DOHH2 (cell line): ENCODE results near the gene ETV6.

Source experiments
- H3F3A ChIP-seq: fragments of 200-600 bp; sonication (generic), shearing (Covaris generic); 2 replicates; pipeline ENCODE4 v1.6.0; 2016; ENCODE audit warnings: antibody characterized with exemption, mild to moderate bottlenecking; ENCODE audit not compliant: control insufficient read depth, insufficient read depth
- H3K27ac ChIP-seq: fragments of 200-600 bp; sonication (generic); 2 replicates; pipeline ENCODE4 v1.5.1; 2014; ENCODE audit warnings: low read depth, mild to moderate bottlenecking, low read length, moderate library complexity
- H3K27me3 ChIP-seq: fragments of 200-600 bp; sonication (generic); 2 replicates; pipeline ENCODE4 v1.6.1; 2014; ENCODE audit warnings: mild to moderate bottlenecking, low read length, mixed read lengths; ENCODE audit not compliant: control insufficient read depth
- H3K36me3 ChIP-seq: fragments of 200-600 bp; sonication (generic); 2 replicates; pipeline ENCODE4 v1.6.1; 2014; ENCODE audit warnings: mild to moderate bottlenecking, low read length, moderate library complexity, mixed read lengths; ENCODE audit not compliant: control insufficient read depth
- H3K4me1 ChIP-seq: fragments of 200-600 bp; sonication (generic); 2 replicates; pipeline ENCODE4 v1.6.1; 2014; ENCODE audit warnings: mild to moderate bottlenecking, low read length, mixed read lengths; ENCODE audit not compliant: control insufficient read depth
- H3K4me2 ChIP-seq: fragments of 200-600 bp; sonication (generic); 2 replicates; pipeline ENCODE4 v1.6.0; 2014; ENCODE audit warnings: mild to moderate bottlenecking, low read length, moderate library complexity
- H3K4me3 ChIP-seq: fragments of 200-600 bp; sonication (generic); 2 replicates; pipeline ENCODE4 v1.5.1; 2014; ENCODE audit warnings: mild to moderate bottlenecking, low read length, mixed read lengths
- H3K79me2 ChIP-seq: fragments of 200-600 bp; sonication (generic); 2 replicates; pipeline ENCODE4 v1.6.1; 2014; ENCODE audit warnings: mild to moderate bottlenecking, low read length, mixed read lengths; ENCODE audit not compliant: control insufficient read depth
- H3K9me2 ChIP-seq: fragments of 200-600 bp; sonication (generic); replicated peaks from 2 replicates; pipeline ENCODE4 v1.6.1; 2014; ENCODE audit warnings: mild to moderate bottlenecking, low read length, mixed read lengths; ENCODE audit not compliant: control insufficient read depth
- H3K9me3 ChIP-seq: fragments of 200-600 bp; sonication (generic); 2 replicates; pipeline ENCODE4 v1.6.1; 2014; ENCODE audit warnings: antibody characterized with exemption, low read length, mixed read lengths; ENCODE audit not compliant: control insufficient read depth, insufficient read depth
- H4K20me1 ChIP-seq: fragments of 200-600 bp; sonication (generic); 2 replicates; pipeline ENCODE4 v1.6.0; 2014; ENCODE audit warnings: low read depth, mild to moderate bottlenecking, antibody characterized with exemption, low read length, moderate library complexity; ENCODE audit not compliant: control insufficient read depth, insufficient read depth
- EZH2phosphoT487 ChIP-seq: fragments of 200-600 bp; sonication (generic); IDR thresholded peaks from 2 replicates; pipeline ENCODE4 v1.6.1; 2017; ENCODE audit warnings: borderline replicate concordance, mild to moderate bottlenecking, antibody characterized with exemption, low read length, moderate library complexity, mixed read lengths
- TF ChIP-seq, protein P1 (sequence below): fragments of 200-600 bp; sonication (generic); IDR thresholded peaks from one replicate; pipeline ENCODE4 v1.5.1; 2014; ENCODE audit warnings: antibody characterized with exemption, mild to moderate bottlenecking, low read depth, low read length; ENCODE audit not compliant: poor library complexity, severe bottlenecking

Gene ETV6

DNA sequence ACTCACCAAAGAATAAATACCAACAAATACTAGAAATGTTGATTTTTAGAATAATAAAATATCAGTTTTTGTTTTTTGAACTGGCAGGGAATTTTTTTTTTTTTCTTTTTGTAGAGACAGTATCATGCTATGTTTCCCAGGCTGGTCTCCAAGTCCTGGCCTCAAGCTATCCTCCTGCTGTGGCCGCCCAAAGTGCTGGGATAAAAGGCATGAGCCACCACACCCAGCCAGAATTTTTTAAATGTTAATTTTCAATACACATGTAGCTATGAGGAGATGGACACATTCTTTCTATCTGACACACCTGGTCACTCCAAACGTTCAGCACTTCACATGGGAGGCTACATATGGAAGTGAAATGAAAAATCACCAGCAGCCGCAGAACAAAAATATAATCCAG lies 126.8 kb downstream of the ETV6 start:
- H3K9me3 ChIP-seq, result no peaks in the 10 kb centered on the region
- H3F3A ChIP-seq, result no peaks in the 10 kb centered on the region
- H3K9me2 ChIP-seq, result no peaks in the 10 kb centered on the region
- H3K4me2 ChIP-seq, result no peak overlapping the region
- H3K27ac ChIP-seq, result no peak overlapping the region
- TF ChIP-seq, protein P1, sequence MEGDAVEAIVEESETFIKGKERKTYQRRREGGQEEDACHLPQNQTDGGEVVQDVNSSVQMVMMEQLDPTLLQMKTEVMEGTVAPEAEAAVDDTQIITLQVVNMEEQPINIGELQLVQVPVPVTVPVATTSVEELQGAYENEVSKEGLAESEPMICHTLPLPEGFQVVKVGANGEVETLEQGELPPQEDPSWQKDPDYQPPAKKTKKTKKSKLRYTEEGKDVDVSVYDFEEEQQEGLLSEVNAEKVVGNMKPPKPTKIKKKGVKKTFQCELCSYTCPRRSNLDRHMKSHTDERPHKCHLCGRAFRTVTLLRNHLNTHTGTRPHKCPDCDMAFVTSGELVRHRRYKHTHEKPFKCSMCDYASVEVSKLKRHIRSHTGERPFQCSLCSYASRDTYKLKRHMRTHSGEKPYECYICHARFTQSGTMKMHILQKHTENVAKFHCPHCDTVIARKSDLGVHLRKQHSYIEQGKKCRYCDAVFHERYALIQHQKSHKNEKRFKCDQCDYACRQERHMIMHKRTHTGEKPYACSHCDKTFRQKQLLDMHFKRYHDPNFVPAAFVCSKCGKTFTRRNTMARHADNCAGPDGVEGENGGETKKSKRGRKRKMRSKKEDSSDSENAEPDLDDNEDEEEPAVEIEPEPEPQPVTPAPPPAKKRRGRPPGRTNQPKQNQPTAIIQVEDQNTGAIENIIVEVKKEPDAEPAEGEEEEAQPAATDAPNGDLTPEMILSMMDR, result no peak
- H3K36me3 ChIP-seq, result no peaks in the 10 kb centered on the region
- no peak overlapping the region for H3K4me3 ChIP-seq
- no peaks in the 10 kb centered on the region for H3K79me2 ChIP-seq
- no peaks in the 10 kb centered on the region for H3K27me3 ChIP-seq
- H4K20me1 ChIP-seq, result no peaks in the 10 kb centered on the region
- peaks cover 25% of the 10 kb centered on the region for H3K4me1 ChIP-seq

DNA sequence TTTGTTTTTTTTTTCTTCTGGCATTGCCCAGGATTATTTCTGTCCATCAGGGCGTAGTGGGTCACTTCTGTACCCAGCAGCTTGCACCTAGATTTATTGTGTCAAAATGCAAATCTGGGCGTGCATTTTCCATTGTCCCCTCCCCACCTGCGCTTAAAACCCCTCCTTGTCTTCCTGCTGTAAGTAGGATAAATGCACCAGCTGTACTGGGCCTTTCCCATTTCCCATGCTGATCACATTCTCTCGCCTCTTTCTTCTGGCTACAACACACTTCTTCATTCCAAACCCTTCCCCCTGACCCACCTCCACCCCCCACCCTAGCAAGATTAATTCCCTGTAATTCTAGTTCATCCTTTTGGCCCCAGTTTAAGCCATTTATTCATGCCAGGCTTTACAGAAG lies 128.0 kb downstream of the ETV6 start:
- no peaks in the 10 kb centered on the region for H3K9me2 ChIP-seq
- TF ChIP-seq, protein P1, result no peak
- TF ChIP-seq EZH2phosphoT487, result no peak
- no peaks in the 10 kb centered on the region for H3K79me2 ChIP-seq
- no peak overlapping the region for H3K27ac ChIP-seq
- no peaks in the 10 kb centered on the region for H4K20me1 ChIP-seq
- H3K4me2 ChIP-seq, result no peak overlapping the region
- H3K4me3 ChIP-seq, result no peak overlapping the region
- H3K36me3 ChIP-seq, result no peaks in the 10 kb centered on the region
- no peaks in the 10 kb centered on the region for H3K27me3 ChIP-seq
- no peaks in the 10 kb centered on the region for H3F3A ChIP-seq
- H3K4me1 ChIP-seq, result peaks cover 28% of the 10 kb centered on the region
- no peaks in the 10 kb centered on the region for H3K9me3 ChIP-seq

DNA sequence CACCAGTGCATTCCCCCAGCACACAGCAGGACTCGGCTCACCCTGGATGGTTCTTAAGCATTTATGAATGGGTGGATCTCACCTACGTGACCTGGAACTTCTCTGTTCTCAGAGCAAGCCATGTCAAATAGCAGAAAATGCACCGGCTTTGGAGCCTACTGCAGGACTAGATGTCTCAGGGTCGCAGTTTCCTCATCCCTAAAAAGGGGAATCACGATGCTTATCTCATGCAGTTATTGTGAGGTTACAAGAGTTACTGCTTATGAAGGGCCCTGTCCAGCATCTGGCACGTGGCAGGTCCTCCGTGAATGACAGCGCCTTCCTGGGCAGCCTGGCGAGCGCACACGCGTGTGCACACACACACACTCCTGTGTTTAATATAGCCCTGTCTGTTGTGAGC lies 128.5 kb downstream of the ETV6 start:
- Histone ChIP-seq H3K9me3 (no peaks in the 10 kb centered on the region), H3K27ac (no peak overlapping the region), H3K4me3 (no peak overlapping the region), H3F3A (no peaks in the 10 kb centered on the region), H3K4me2 (no peak overlapping the region), H3K4me1 (peaks cover 28% of the 10 kb centered on the region), H3K27me3 (no peaks in the 10 kb centered on the region), H3K36me3 (no peaks in the 10 kb centered on the region), H3K9me2 (no peaks in the 10 kb centered on the region), H4K20me1 (no peaks in the 10 kb centered on the region), H3K79me2 (no peaks in the 10 kb centered on the region)
- TF ChIP-seq, protein P1, result no peak
- TF ChIP-seq EZH2phosphoT487, result no peak
